Stomach smooth muscle (tissue), 2 donors: ENCODE measurements around the gene COTL1.
"Not testable (repeated sequence)": the region's sequence is repeated elsewhere in the genome, so short reads cannot be mapped to it uniquely, and the experiment has no call there.

ENCODE experiments used
- H3K27ac ChIP-seq: one replicate; pipeline ENCODE4 v1.7.0; 2013; ENCODE audit warnings: mild to moderate bottlenecking, low read length, inconsistent platforms
- H3K27me3 ChIP-seq, 2 donors: one replicate each; pipeline ENCODE4 v1.7.0; 2013; ENCODE audit warnings: low read length in 2 of 2; ENCODE audit not compliant: insufficient read depth in 2 of 2, control insufficient read depth in 1 of 2
- H3K36me3 ChIP-seq, 2 donors: one replicate each; pipeline ENCODE4 v1.7.0; 2013; ENCODE audit warnings: low read length in 2 of 2; ENCODE audit not compliant: control insufficient read depth in 2 of 2, insufficient read depth in 2 of 2
- H3K4me1 ChIP-seq: one replicate; pipeline ENCODE4 v1.7.0; 2013; ENCODE audit warnings: low read length; ENCODE audit not compliant: control insufficient read depth, insufficient read depth
- H3K4me3 ChIP-seq, 2 donors: one replicate each; pipeline ENCODE4 v1.7.0; 2013; ENCODE audit warnings: low read length in 2 of 2
- H3K9ac ChIP-seq, 2 donors: one replicate each; pipeline ENCODE4 v1.7.0; 2013; ENCODE audit warnings: low read length in 2 of 2, mild to moderate bottlenecking in 1 of 2
- H3K9me3 ChIP-seq, 2 donors: one replicate each; pipeline ENCODE4 v1.7.0; 2013; ENCODE audit warnings: low read length in 2 of 2; ENCODE audit not compliant: control insufficient read depth in 2 of 2
- donor health status: healthy.
- donor health status: Pancreatic carcinoma.

COTL1 gene

GRCh38 chr16:84641643-84642358, 23.9 kb upstream of the COTL1 start:
- peaks cover 12% of the 10 kb centered on the region for H3K4me1 ChIP-seq
- no peak overlapping the region for H3K4me3 ChIP-seq
- H3K9ac ChIP-seq: no peak overlapping the region
- no peaks in the 10 kb centered on the region for H3K9me3 ChIP-seq
- H3K27ac ChIP-seq: no peak overlapping the region
- H3K36me3 ChIP-seq: no peaks in the 10 kb centered on the region
- no peaks in the 10 kb centered on the region for H3K27me3 ChIP-seq

DNA sequence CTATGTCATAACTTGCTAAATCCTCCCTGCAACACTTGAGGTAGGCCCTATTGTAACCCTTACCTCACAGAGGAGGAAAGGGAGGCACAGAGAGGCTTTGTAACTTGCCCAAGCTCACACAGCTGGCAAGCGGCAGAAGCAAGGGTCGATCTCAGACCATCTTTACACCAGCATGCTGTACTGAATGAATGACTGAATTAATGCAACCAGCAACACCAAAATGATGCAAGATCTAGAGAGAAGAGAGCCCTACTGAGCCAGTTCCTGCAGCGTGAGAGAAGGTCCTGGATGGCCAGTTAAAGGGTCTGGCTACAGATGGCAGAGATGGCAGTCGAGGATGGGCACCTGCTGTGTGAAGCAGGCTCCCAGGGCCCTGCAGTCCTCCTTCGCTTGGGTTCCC, 22.3 kb upstream of the COTL1 start:
- no peak overlapping the region for H3K4me3 ChIP-seq
- H3K9ac ChIP-seq: no peak overlapping the region
- H3K4me1 ChIP-seq: peaks cover 12% of the 10 kb centered on the region
- no peaks in the 10 kb centered on the region for H3K9me3 ChIP-seq
- no peak overlapping the region for H3K27ac ChIP-seq
- H3K27me3 ChIP-seq: no peaks in the 10 kb centered on the region
- no peaks in the 10 kb centered on the region for H3K36me3 ChIP-seq

DNA sequence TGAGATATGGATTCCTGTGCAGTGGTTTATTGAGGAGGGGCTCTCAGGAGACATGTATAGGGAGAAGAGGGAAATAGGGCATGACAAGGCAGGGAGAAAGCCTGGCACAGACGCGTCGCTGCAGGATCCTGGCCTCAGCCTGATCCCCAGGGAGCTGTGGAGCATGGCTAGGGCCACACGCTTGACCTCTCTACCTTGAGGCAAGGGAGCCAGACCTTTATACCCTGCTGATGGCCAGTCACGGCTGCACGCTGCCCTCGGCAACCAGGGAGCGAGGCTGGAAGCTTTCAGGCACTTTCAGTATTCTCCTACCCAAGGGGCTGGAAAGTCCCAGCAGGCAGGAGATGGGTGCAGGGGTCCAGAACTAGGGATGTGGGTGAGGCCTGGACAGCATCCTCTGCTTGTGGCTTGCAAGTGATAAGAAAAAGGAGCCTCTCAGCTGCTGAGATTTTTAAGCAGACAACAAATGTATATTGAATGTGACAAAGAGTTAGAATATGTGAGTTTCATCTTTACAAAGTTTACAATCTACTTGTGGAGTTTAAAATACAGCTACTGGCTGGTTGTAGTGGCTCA, 20.4 kb upstream of the COTL1 start:
- Histone ChIP-seq H3K27me3 (no peaks in the 10 kb centered on the region), H3K9ac (no peak overlapping the region), H3K27ac (no peak overlapping the region), H3K4me1 (peaks cover 8% of the 10 kb centered on the region), H3K9me3 (no peaks in the 10 kb centered on the region), H3K4me3 (no peak overlapping the region), H3K36me3 (no peaks in the 10 kb centered on the region)

- no peak overlapping the region for H3K27ac ChIP-seq
- H3K9ac ChIP-seq: no peak overlapping the region
- H3K9me3 ChIP-seq: no peaks in the 10 kb centered on the region
- peaks cover 2% of the 10 kb centered on the region for H3K4me1 ChIP-seq
- no peaks in the 10 kb centered on the region for H3K36me3 ChIP-seq
- H3K4me3 ChIP-seq: no peak overlapping the region
- no peaks in the 10 kb centered on the region for H3K27me3 ChIP-seq
Measured at GRCh38 chr16:84637709-84638108, 19.8 kb upstream of the COTL1 start.

DNA sequence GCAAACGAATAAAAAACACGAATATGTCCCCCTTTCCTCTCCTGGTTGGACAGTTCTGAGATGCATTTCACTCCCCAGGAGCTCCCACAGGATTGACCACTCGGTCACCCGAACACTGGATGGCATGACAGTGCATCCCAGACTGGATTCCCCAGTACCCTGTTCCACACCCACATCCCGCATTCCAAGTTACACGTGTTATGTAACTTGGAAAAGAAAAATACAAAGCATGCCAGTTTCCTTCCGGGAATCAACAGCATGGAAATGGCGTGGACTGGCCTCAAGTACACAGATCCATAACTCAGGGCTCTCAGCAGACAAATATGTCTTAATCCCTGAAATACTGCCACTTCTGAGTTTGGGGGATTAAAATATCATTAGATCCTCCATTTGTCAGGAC, 17.8 kb upstream of the COTL1 start:
- H3K27ac ChIP-seq: no peak overlapping the region
- H3K4me1 ChIP-seq: no peaks in the 10 kb centered on the region
- H3K9me3 ChIP-seq: no peaks in the 10 kb centered on the region
- no peaks in the 10 kb centered on the region for H3K36me3 ChIP-seq
- no peak overlapping the region for H3K4me3 ChIP-seq
- H3K27me3 ChIP-seq: no peaks in the 10 kb centered on the region
- no peak overlapping the region for H3K9ac ChIP-seq

DNA sequence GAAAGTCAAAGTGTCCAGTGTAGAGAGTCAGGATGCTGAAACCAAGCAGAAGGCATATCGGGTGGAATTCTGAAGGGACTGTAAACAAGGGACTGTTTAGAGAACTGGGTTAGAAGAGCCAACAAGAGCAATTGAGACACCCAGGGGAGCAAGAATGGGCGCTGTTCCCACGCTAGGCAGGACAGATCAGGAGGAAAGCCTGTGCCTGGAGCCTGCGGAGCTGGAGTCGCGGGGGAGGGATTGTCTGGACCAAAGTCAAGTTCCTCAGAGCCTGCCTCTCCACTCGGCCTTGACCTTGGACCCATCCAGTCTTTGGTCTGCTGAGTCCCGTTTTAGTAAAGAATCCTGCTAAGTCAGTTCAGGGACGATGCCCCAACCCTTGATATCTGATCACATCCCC, 15.7 kb upstream of the COTL1 start:
- H3K27me3 ChIP-seq: no peaks in the 10 kb centered on the region
- no peaks in the 10 kb centered on the region for H3K4me1 ChIP-seq

DNA sequence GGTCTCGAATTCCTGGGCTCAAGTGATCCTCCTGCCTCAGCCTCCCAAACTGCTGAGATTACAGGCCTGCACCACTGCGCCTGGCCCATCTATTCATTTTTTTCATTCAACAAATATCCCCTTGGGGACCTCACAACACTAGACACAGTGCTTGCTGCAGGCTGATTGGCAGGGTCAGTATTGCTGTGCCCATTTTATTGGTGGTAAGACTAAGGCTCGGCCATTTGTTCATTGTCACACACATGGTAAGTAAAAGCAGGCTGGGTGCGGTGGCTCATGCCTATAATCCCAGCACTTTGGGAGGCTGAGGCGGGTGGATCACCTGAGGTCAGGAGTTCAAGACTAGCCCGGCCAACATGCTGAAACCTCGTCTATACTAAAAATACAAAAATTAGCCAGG, 15.0 kb upstream of the COTL1 start:
- not testable (repeated sequence) for H3K27me3 ChIP-seq, H3K4me3 ChIP-seq, H3K4me1 ChIP-seq, H3K9me3 ChIP-seq, H3K36me3 ChIP-seq, H3K9ac ChIP-seq, H3K27ac ChIP-seq

More for the DNA sequence above, 15.7 kb upstream of the COTL1 start:
- Histone ChIP-seq H3K27ac (no peak overlapping the region), H3K9me3 (no peaks in the 10 kb centered on the region), H3K9ac (no peak overlapping the region), H3K36me3 (no peaks in the 10 kb centered on the region), H3K4me3 (no peak overlapping the region)

GRCh38 chr16:84631886-84632285, 14.0 kb upstream of the COTL1 start:
- H3K4me1 ChIP-seq: no peaks in the 10 kb centered on the region
- no peak overlapping the region for H3K9ac ChIP-seq
- H3K4me3 ChIP-seq: no peak overlapping the region
- no peak overlapping the region for H3K27ac ChIP-seq
- no peaks in the 10 kb centered on the region for H3K36me3 ChIP-seq
- no peaks in the 10 kb centered on the region for H3K9me3 ChIP-seq
- H3K27me3 ChIP-seq: no peaks in the 10 kb centered on the region

DNA sequence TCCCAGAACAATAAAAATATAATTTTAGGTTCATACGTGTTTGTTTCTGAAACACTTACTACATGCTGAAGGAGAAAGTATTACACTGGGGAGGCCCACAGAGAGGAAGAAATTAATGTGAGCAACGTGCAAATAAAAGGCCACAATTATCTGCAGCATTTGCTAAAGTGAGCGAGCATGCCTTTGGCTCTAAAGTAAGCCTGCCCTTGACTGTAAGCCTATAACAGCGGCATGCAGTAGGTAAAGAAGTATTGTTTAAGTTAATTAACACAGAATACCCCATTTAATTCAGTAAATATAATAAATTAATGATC, 13.2 kb upstream of the COTL1 start:
- Histone ChIP-seq H3K27ac (no peak overlapping the region), H3K27me3 (no peaks in the 10 kb centered on the region), H3K4me3 (no peak overlapping the region), H3K4me1 (no peaks in the 10 kb centered on the region), H3K9ac (no peak overlapping the region), H3K9me3 (no peaks in the 10 kb centered on the region), H3K36me3 (no peaks in the 10 kb centered on the region)

- H3K36me3 ChIP-seq: no peaks in the 10 kb centered on the region
- H3K27me3 ChIP-seq: no peaks in the 10 kb centered on the region
- no peak overlapping the region for H3K4me3 ChIP-seq
- no peaks in the 10 kb centered on the region for H3K4me1 ChIP-seq
- no peak overlapping the region for H3K27ac ChIP-seq
- H3K9me3 ChIP-seq: no peaks in the 10 kb centered on the region
- H3K9ac ChIP-seq: no peak overlapping the region
Measured at GRCh38 chr16:84630446-84631152, 12.7 kb upstream of the COTL1 start.

DNA sequence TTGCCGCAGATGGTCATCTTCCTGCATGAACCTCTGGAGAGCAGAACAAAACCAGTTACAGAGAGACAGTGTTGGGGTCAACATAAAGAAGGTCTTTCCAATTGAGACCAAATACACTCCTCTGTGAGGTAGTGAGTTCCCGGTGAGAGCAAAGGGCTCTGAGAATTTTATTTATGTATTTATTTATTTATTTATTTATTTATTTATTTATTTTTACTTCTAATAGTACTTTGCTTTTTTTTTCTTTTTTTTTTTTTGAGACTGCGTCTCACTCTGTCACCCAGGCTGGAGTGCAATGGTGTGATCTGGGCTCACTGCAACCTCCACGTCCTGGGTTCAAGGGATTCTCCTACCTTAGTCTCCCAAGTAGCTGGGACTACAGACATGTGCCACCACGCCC, 12.1 kb upstream of the COTL1 start:
- no peaks in the 10 kb centered on the region for H3K4me1 ChIP-seq
- H3K36me3 ChIP-seq: no peaks in the 10 kb centered on the region
- no peaks in the 10 kb centered on the region for H3K9me3 ChIP-seq
- H3K4me3 ChIP-seq: no peak overlapping the region
- H3K27ac ChIP-seq: no peak overlapping the region
- H3K9ac ChIP-seq: no peak overlapping the region
- no peaks in the 10 kb centered on the region for H3K27me3 ChIP-seq
